HepG2 (cell line): ENCODE results near the gene SRP9. TPM values are rescaled to one million over a fixed set of nuclear protein-coding genes. Genes with fewer than 3 reads are reported as not detected.

Experiments used
- ATAC-seq: fragments of 200-7000 bp; cut with Tn5 transposase; 3 replicates; pipeline ENCODE4 v1.9.1; 2020; ENCODE audit warnings: mild to moderate bottlenecking, moderate library complexity
- BruUV-seq: library from RNA; stranded (reverse); fragments of 400-500 nt; replicated peaks from 2 replicates; lab custom pipeline; 2021; lab: Mats Ljungman, UMichigan
- CTCF ChIA-PET: fragments of 300-600 bp; formaldehyde crosslinking; extraction: SDS; loops from one replicate; lab custom pipeline; 2021; ENCODE audit warnings: low total read pairs, inconsistent platforms, low intra/inter-chr PET ratio; lab: Yijun Ruan, JAX
- POLR2A ChIA-PET: fragments of 350-600 bp; sonication (Branson Sonifier 250); formaldehyde crosslinking; loops from one replicate; lab custom pipeline; 2020; ENCODE audit warnings: antibody characterized with exemption, inconsistent platforms; lab: Yijun Ruan, JAX
- DNase-seq: peaks from one replicate; pipeline ENCODE4 v3.0.0-alpha.2; 2015; ENCODE audit warnings: low spot score
- FAIRE-seq: peaks from 3 replicates; lab custom pipeline; 2011; peaks lifted over from hg19 to GRCh38; lab: Jason Lieb, UNC
- H2AFZ ChIP-seq: one replicate; pipeline ENCODE4 v1.6.1; 2011; ENCODE audit warnings: low read length, inconsistent platforms
- H3K27ac ChIP-seq: fragments of 300-600 bp; 3 replicates; pipeline ENCODE4 v1.8.0; 2011; ENCODE audit warnings: mixed run types, mild to moderate bottlenecking, mixed read lengths, low read length, inconsistent platforms; ENCODE audit not compliant: insufficient read depth; ENCODE audit errors: extremely low read length
- H3K27me3 ChIP-seq, 2 experiments: fragments of 200-600 bp in 1 of 2; 2 replicates in 1 of 2; 3 replicates in 1 of 2; pipeline versions ENCODE4 v1.6.0 to v1.8.0; 2011; ENCODE audit warnings: low read length in 2 of 2, mild to moderate bottlenecking in 2 of 2, moderate library complexity in 2 of 2, inconsistent platforms in 1 of 2; ENCODE audit not compliant: insufficient read depth in 2 of 2, control insufficient read depth in 1 of 2
- H3K36me3 ChIP-seq, 2 experiments: fragments of 200-600 bp in 1 of 2; replicated peaks in 1 of 2; 2 replicates in 1 of 2; 3 replicates in 1 of 2; pipeline versions ENCODE4 v1.5.1 to v1.8.0; 2011; ENCODE audit warnings: low read length in 2 of 2, inconsistent platforms in 1 of 2; ENCODE audit not compliant: insufficient read depth in 2 of 2, control insufficient read depth in 1 of 2
- H3K4me1 ChIP-seq: 2 replicates; pipeline ENCODE4 v1.5.1; 2012; ENCODE audit warnings: low read length, inconsistent platforms; ENCODE audit not compliant: insufficient read depth
- H3K4me2 ChIP-seq: 2 replicates; pipeline ENCODE4 v1.6.0; 2011; ENCODE audit warnings: low read depth, low read length, inconsistent platforms
- H3K4me3 ChIP-seq, 3 experiments: fragments of 200-600 bp in 1 of 3; sonication (generic), shearing (Covaris generic) in 1 of 3; replicated peaks in 1 of 3; 2 replicates each; pipeline ENCODE4 v1.5.1; 2011 to 2016; ENCODE audit warnings: low read length in 3 of 3, inconsistent platforms in 2 of 3, low read depth in 2 of 3, mild to moderate bottlenecking in 2 of 3, control low read depth in 1 of 3, mixed read lengths in 1 of 3; ENCODE audit not compliant: insufficient read depth in 1 of 3
- H3K79me2 ChIP-seq: one replicate; pipeline ENCODE4 v1.6.1; 2011; ENCODE audit warnings: low read length, inconsistent platforms; ENCODE audit not compliant: insufficient read depth
- H3K9ac ChIP-seq: 2 replicates; pipeline ENCODE4 v1.6.0; 2011; ENCODE audit warnings: mild to moderate bottlenecking, low read depth, low read length, inconsistent platforms; ENCODE audit not compliant: insufficient read depth
- H3K9me3 ChIP-seq: 2 replicates; pipeline ENCODE4 v1.5.1; 2012; ENCODE audit warnings: mild to moderate bottlenecking, low read length
- H4K20me1 ChIP-seq: 2 replicates; pipeline ENCODE4 v1.6.0; 2011; ENCODE audit warnings: inconsistent platforms, mild to moderate bottlenecking, low read length, moderate library complexity; ENCODE audit not compliant: insufficient read depth
- ZNF251 ChIP-seq: sonication (generic); formaldehyde crosslinking; IDR thresholded peaks from 2 replicates; pipeline ENCODE4 v1.9.0; 2021; ENCODE audit warnings: mild to moderate bottlenecking, missing genetic modification reagents
- WGBS: methylation state at CpG from one replicate; pipeline ENCODE4 v1.1.6; 2017; ENCODE audit warnings: low lambda C conversion rate; 5-methylcytosine and 5-hydroxymethylcytosine counted together
- in situ Hi-C: cut with HindIII; loops from 2 replicates; pipeline ENCODE4 v1.10.0; 2017; ENCODE audit warnings: low pct_unique_long_range_greater_than_20kb; ENCODE audit not compliant: extremely low pct_ligation_motif_present
- intact Hi-C: fragments of 100-400 bp; cut with micrococcal nuclease; formaldehyde crosslinking; loops from one replicate; pipeline ENCODE4 v1.10.0; 2022; ENCODE audit not compliant: unreplicated experiment
- polyA plus RNA-seq, 8 experiments: library from polyadenylated mRNA; depleted of rRNA in 3 of 8; stranded (reverse) in 7 of 8; unstranded in 1 of 8; fragments of >200 nt; fragmentation: Illumina TruSeq in 4 of 8; extraction: Trizol in 4 of 8; gene quantifications; 2 replicates each; pipeline versions ENCODE4 v1.2.1 to v1.2.3, GENCODE V29; 2011 to 2016; ENCODE audit warnings: low read depth in 4 of 8, missing spikeins in 1 of 8, mixed read lengths in 1 of 8; ENCODE audit not compliant: insufficient read depth in 1 of 8
- total RNA-seq, 5 experiments: library from RNA; depleted of rRNA; stranded (reverse); fragments of >200 nt; fragmentation: Illumina TruSeq; extraction: Trizol; gene quantifications; 2 replicates each; pipeline ENCODE4 v1.2.3, GENCODE V29; 2016; ENCODE audit warnings: low read depth in 1 of 5
- TF ChIP-seq, protein P1 (sequence below): sonication (generic); formaldehyde crosslinking; IDR thresholded peaks from 2 replicates; pipeline ENCODE4 v1.4.0; 2020; ENCODE audit warnings: low read depth, mild to moderate bottlenecking, missing genetic modification reagents
- TF ChIP-seq, protein P2 (sequence below), 2 experiments: sonication (generic) in 1 of 2; formaldehyde crosslinking in 1 of 2; IDR thresholded peaks; 2 replicates each; pipeline versions ENCODE4 v1.6.1 to v1.9.0; 2014 to 2022; ENCODE audit warnings: antibody characterized with exemption in 1 of 2, borderline replicate concordance in 1 of 2, inconsistent platforms in 1 of 2, low read depth in 1 of 2, missing genetic modification reagents in 1 of 2

Gene SRP9
- total and polyA plus RNA-seq, 2 of the 13 experiments (the other 11 are each of a cell fraction or from before 2014, with no cell fraction given) = 251 to 307 TPM

DNA sequence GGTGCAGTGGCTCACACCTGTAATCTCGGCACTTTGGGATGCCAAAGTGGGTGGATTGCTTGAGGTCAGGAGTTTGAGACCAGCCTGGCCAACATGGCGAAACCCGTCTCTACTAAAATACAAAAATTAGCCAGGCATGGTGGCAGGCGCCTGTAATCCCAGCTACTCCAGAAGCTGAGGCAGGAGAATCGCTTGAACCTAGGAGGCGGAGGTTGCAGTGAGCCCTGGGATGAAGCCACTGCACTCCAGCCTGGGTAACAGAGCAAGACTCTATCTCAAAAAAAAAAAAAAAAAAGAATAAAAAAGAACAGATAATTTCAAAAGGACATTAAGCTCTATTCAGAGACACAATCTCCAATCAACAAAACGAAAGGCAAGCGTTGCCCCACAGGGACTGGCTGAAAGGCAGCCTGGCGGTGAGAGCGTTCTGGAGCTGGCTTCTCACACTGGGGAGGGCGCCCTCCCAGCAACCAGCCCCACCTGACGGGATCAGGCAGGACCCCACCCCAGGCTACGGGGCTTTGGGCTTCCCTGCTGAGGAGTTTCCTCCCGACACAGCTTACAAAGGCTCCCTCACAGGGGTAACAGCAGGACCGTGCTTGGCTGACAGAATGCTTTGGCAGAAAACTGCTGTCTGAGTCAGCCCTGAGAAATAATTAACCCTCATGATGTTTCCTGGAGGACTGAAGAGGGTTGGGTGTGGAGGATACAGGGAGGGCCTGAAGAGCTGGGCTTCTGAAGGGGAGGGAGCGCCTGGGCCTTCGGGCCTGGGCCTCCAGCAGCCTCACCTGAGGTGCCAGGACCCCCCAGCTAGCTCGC lies 31.1 kb upstream of the SRP9 start (continued):
- TF ChIP-seq, protein P1, sequence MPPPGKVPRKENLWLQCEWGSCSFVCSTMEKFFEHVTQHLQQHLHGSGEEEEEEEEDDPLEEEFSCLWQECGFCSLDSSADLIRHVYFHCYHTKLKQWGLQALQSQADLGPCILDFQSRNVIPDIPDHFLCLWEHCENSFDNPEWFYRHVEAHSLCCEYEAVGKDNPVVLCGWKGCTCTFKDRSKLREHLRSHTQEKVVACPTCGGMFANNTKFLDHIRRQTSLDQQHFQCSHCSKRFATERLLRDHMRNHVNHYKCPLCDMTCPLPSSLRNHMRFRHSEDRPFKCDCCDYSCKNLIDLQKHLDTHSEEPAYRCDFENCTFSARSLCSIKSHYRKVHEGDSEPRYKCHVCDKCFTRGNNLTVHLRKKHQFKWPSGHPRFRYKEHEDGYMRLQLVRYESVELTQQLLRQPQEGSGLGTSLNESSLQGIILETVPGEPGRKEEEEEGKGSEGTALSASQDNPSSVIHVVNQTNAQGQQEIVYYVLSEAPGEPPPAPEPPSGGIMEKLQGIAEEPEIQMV (CRISPR knock-in tag) = no peak

DNA sequence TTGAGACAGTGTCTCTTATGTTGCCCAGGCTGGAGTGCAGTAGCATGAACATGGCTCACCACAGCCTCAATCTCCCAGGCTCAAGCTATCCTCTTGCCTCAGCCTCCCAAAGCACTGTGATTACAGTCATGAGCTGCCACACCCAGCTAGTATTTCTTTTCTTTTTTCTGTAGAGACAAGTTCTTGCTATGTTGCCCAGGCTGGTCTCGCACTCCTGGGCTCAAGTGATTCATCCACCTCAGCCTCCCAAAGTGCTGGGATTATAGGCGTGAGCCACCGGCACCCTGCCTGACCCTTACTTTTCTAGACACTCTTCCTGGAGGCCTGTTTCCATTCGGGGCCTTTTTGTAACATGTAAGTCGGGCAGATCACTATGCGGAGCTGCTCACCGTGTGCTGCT lies 30.1 kb upstream of the SRP9 start:
- DNase-seq = no peak
- ChIA-PET CTCF (no interaction called here), POLR2A (interaction anchor here (0.9 to 5.5 kb wide), 19 partner anchors 9 to 202 kb away, joined by 3 to 60 read pairs (median 5); partner anchors contain the start of gene SRP9)
- H3K27ac ChIP-seq = no peak overlapping the region
- H3K4me1 ChIP-seq = peaks cover 62% of the 10 kb centered on the region
- no peak overlapping the region; the same call in 1 of the 2 replicates for H3K4me2 ChIP-seq
- no TSS peak for BruUV-seq
- intact Hi-C loops (no loop called here), in situ Hi-C loops (no loop called here)
- no peak overlapping the region for H3K9ac ChIP-seq
- no peak for FAIRE-seq
- no peak overlapping the region for H2AFZ ChIP-seq
- H3K36me3 ChIP-seq = no peaks in the 10 kb centered on the region
- no peak overlapping the region for H3K4me3 ChIP-seq
- WGBS = 93% methylated on average over 7 of the region's 7 CpGs
- no peak for ATAC-seq
- TF ChIP-seq, protein P2, sequence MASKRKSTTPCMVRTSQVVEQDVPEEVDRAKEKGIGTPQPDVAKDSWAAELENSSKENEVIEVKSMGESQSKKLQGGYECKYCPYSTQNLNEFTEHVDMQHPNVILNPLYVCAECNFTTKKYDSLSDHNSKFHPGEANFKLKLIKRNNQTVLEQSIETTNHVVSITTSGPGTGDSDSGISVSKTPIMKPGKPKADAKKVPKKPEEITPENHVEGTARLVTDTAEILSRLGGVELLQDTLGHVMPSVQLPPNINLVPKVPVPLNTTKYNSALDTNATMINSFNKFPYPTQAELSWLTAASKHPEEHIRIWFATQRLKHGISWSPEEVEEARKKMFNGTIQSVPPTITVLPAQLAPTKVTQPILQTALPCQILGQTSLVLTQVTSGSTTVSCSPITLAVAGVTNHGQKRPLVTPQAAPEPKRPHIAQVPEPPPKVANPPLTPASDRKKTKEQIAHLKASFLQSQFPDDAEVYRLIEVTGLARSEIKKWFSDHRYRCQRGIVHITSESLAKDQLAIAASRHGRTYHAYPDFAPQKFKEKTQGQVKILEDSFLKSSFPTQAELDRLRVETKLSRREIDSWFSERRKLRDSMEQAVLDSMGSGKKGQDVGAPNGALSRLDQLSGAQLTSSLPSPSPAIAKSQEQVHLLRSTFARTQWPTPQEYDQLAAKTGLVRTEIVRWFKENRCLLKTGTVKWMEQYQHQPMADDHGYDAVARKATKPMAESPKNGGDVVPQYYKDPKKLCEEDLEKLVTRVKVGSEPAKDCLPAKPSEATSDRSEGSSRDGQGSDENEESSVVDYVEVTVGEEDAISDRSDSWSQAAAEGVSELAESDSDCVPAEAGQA (IDR thresholded peaks at IDR 0.05; ENCODE audit: low read depth) = no peak
- TF ChIP-seq, protein P2 (CRISPR knock-in tag; IDR thresholded peaks at IDR 0.05; ENCODE audit: borderline replicate concordance) = no peak
- TF ChIP-seq ZNF251 (CRISPR knock-in tag) = no peak
- no peaks in the 10 kb centered on the region for H3K27me3 ChIP-seq
- no peaks in the 10 kb centered on the region for H3K9me3 ChIP-seq
- no peaks in the 10 kb centered on the region for H4K20me1 ChIP-seq
- no peaks in the 10 kb centered on the region for H3K79me2 ChIP-seq
